Limb (tissue), 2 donors: Measurements from ENCODE around the gene SMAD5.

Experiments
- DNase-seq, 2 donors: peaks; one replicate each; pipeline ENCODE4 v3.0.0-alpha.2; 2016; ENCODE audit errors: extremely low spot score in 2 of 2

The SMAD5 gene

DNA sequence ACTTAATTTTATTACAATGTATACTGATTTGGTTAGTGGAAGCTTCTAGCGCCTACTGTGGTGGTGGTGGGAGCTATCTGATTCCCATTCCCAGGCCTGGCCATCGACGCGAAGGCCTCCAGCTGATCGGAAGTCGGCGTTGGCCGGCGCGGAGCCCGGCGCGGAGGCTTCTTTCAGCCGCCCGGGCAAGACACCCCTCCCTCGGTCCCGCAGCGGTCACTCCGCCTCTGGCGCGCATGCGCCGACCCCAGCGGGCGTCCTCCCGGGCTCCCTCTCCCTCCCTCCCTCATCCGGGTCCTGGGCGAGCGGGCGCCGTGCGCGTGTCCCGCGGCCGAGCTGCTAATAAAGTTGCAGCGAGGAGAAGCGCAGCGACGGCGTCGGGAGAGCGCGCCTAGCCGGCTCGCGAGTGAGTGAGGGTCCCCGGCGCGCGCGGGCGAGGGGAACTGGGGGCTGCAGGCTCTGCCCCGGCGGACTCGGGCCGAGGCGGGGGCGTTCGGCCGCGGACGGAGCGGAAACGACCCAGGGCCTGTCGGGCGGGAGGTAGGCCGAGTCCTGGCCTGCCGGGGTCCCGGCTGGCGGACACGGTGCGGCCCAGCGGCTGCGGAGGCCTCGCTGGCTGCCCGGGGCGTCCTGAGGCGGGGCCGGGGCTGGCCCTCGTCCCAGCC lies at the start of gene SMAD5:
Gene SMAD5 (plus strand): TSS at position 289 of the 665 bp plus-strand sequence. CDS start 20,916 bp downstream, outside the sequence.
- peak; percentile 94 to 97 for DNase-seq

DNA sequence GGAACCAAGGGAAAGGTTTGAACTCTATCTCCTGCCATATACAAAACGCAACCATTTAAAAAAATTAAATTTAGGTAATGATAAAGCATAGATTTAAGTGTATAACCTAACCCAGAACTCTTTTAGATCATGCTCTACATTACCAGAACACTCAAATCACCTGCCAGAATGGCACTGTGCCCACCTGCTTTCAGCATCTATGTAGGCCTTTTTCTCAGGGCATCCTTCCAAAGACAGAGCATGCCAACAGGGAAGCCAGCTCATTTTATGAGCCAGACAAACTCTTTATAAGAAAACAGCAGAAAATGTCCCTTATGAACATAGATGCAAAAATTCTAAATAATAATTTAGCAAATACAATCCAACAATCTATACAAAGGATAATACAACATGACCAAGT lies 47.9 kb upstream of the SMAD5 start:
- DNase-seq = no peak

DNA sequence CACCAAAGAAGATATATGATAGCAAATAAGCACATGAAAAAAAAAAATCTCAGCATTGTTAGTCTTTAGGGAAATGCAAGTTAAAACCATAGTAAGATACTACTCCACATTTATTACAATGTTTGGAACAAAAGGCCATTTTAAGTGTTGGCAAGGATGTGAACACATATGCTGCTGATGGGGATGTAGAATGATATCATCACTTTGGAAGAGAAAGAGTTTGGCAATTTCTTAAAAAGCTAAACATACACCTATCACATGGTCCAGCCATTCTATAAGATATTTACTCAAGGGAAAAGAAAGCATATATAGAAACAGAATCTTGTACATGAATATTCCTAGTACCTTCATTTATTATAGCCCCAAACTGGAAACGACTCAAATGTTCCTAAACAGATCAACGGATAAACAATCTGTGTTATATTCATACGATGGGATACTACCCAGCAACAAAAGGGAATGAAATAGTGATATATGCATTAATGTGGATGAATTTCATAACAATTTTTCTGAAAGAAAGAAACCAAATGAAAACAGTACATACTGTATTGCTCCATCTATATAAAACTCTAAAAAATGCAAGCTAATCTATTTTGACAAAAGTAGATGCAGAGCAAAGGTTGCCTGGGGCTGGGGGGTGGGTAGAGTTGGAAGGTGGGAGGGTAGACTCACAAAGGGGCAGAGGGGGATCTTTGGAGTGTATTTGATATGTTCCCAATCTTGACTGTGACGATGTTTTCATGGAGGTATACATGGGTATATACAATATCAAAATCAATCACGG lies 45.7 kb upstream of the SMAD5 start:
- DNase-seq = peak in 1 of 2 donors; percentile 63

DNA sequence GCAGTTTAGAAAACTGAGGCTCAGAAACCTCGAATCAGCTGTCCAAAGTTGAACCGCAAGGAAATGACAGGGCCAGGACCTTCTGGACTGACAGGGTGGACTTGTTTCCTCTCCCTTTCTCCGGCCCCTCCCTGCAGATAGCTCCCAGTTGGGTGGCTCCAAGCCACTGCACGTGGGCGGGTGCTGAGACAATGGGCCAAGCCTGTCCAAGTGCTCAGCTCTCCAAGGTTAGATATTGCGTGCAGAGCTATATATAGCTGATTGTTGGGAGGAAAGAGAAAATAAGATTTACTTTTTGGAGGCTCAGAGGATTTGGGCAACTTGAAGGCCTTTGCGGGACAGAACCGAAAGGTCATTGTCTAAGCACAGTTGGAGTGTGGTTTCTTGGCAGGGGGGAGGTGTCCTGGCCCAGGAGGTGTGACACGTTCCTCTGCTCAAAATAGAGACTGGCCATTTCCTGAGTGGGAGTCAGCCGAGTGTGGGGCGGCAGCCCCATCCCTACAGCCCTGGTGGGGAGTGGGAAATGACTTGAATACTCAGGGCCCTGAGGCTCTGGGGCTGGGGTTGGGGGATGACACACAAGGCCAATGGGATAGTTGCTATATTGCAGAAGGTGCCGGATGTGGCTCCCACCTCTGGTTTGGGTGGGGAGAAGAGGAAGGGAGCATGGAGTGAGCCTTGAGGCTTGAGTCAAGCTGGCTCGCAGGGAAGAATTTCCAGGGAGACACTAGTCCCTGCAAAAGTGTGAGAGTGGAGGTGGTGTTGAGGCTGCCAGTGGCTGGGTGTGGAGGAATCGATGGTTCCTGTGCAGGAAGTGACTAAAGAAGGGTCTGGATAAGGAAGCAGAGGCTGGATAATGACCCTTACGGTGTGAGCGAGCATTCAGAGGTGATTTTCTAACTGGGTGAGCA lies 44.4 kb upstream of the SMAD5 start:
- DNase-seq = peak in 1 of 2 donors; percentile 63

DNA sequence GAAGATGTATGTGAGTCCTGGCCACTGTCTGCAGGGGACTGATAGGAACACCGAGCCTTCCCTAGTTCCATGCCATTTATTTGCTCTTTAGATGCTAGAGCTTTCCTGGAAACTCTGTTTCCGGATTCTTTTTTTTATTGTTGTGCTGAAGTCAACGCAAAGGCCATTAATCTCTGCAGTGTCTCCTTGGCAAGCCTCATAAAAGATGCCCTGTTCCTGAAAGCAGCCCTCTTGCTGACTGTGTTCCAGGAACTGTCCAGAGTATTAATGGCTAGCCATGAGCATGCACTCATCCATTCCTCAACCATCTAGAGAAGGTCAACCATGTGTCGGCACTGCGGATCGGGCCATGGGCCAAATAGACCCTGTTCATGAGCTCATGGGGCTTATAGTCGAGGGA lies 42.9 kb upstream of the SMAD5 start:
- DNase-seq = no peak

DNA sequence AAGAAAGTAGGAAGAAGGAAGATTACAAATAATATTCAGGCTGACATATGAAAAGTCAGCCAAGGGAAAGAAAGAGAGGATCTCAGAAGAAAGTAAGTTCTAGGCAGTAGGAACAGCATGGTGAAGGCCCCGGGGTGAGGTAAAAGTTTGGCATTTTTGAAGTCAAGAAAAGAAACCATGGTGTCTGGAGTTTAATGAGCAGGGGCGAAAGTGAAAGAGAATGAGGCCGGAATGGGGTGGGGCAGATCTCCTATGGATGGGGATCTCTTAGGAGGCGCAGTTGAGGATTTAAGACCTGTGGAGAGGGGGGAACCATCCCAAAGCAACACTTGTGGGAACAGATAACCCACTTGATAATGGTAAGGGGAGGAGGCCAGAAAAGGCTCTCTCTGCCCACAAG lies 42.3 kb upstream of the SMAD5 start:
- DNase-seq = no peak

- no peak for DNase-seq
Observed at GRCh38 chr5:136094189-136094912, 38.3 kb upstream of the SMAD5 start.

GRCh38 chr5:136094913-136095641 lies 37.6 kb upstream of the SMAD5 start:
- DNase-seq = no peak

DNA sequence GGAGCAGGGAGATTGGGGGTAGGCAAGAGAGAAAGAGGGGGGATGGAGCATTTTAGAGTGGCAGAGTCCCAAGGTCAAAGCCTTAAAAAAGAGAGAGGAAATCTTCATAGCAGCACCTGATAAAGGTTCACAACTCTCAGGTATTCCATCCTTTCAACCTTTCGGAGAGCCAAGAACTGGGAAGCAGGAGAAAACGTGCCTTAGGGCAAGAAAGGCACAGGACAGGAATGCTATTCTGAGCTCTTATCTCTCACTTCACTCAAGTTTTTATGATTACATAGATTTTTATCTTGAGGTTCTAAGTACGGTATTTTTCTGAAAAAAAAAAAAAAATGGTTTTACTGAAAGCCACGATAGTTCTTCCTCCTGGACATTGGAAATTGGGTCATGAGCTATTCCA lies 34.5 kb upstream of the SMAD5 start:
- no peak for DNase-seq

DNA sequence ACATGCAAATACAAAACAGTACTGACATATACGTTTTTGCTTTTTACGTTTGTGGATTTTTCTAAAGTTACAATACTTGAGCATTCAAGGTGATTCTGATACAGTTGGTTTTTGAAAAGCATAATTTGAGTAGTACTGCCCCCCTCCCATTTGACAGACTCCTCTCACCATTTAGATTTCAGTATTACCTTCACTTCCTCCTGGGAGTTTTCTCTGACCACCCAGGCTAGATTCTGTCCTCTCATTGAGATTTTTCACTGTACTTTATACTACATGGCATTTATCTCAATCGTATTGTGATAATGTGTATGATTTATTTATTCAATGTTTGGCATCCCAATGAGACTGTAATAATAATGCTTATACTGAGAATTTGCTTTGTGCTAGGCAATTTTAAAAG lies 32.8 kb upstream of the SMAD5 start:
- DNase-seq = no peak

- no peak for DNase-seq
Observed at GRCh38 chr5:136101884-136102283, 30.8 kb upstream of the SMAD5 start.

GRCh38 chr5:136103118-136103517 lies 29.5 kb upstream of the SMAD5 start:
- no peak for DNase-seq

- peak in 1 of 2 donors; percentile 36 for DNase-seq
Observed at GRCh38 chr5:136104306-136104965, 28.2 kb upstream of the SMAD5 start.

DNA sequence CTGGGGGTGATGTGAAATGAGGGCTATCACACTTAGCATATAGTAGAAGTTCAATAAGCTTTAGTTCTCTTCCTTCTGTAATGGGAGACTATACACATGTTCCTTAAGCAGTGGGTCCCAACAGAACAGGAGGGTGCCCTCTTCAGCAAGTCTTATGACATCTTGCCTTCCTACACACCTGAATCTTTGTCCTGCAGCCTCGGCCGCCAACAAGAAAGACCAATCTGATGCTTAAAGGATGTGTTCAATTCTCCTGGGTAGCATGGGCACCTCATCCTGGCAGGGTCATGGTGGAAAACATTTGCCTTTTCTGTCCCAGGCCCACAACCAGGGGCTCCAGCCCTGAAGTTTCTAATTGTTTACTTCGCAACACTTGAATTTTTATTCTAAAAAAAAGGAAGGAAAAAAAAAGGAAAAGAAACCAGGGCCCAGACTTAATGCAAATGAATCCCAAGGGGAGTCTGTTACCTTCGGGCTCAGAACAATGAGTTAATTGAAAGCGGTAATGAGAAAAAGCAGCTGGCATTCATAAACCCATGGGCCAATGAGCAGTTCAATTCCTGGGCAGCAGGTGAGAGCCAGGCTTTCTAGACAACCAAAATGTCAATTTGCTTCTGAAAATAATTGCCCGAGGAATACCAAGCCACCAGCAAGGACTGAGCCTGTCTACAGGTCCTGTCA lies 26.2 kb upstream of the SMAD5 start:
- no peak for DNase-seq

- DNase-seq = no peak
Observed at GRCh38 chr5:136108180-136108611, 24.4 kb upstream of the SMAD5 start.

GRCh38 chr5:136108766-136109165 lies 23.9 kb upstream of the SMAD5 start:
- no peak for DNase-seq

DNA sequence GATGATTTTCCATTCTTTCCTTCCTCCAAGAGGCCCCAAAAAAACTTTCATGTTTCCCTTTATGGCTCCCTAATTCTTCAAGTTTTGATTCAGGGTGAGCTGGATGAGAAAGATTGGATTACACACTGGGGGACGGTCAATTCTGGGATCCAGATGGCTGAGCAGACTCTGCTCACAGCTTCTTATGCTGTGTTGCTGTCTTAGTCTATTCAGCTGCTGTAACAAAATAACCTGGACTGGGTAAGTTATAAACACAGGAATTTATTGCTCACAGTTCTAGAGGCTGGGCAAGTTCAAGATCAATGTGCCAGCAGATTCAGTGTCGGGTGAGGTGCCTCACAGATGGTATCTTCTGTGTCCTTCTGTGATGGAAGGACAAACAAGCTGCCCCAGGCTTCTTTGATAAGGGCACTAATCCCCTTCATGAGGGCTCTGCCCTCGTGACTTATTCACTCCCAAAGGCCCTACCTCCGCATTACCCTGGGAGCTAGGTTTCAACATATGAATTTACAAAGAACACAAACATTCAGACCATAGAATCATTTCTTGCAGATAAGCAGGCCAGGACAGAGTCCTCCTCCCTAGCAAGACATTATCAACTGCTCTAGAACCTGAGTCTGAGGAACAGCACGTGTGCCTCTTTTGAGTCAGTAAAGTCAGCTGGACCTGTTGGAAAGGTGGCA lies 23.1 kb upstream of the SMAD5 start:
- DNase-seq = no peak

GRCh38 chr5:136113606-136114005 lies 19.0 kb upstream of the SMAD5 start:
- no peak for DNase-seq
